Upper lobe of left lung (tissue), 6 donors: Measurements from ENCODE around the gene ZNF805. TPM values are rescaled to one million over a fixed set of nuclear protein-coding genes. Genes with fewer than 3 reads are reported as not detected.
A peak's percentile ranks its signal among the peaks of the same experiment; 100 is the strongest.
"Not testable (repeated sequence)": the region's sequence is repeated elsewhere in the genome, so short reads cannot be mapped to it uniquely, and the experiment has no call there.

Experiments
- ATAC-seq, 2 donors: fragments of 200-7000 bp; cut with Tn5 transposase; one replicate each; pipeline ENCODE4 v1.9.1; 2022; ENCODE audit warnings: mild to moderate bottlenecking in 2 of 2, moderate library complexity in 2 of 2; ENCODE audit not compliant: low FRiP score in 2 of 2
- DNase-seq, 2 donors: peaks; one replicate each; pipeline ENCODE4 v3.0.0-alpha.2; 2019 to 2020
- H3K27ac ChIP-seq, 4 donors: fragments of 200-600 bp; sonication (generic); one replicate each; pipeline ENCODE4 v1.5.1; 2016 to 2019
- H3K27me3 ChIP-seq, 4 donors: fragments of 200-600 bp; sonication (generic); one replicate each; pipeline ENCODE4 v1.5.1; 2017 to 2019
- H3K36me3 ChIP-seq, 4 donors: fragments of 200-600 bp; sonication (generic); one replicate each; pipeline ENCODE4 v1.5.1; 2016 to 2019
- H3K4me1 ChIP-seq, 4 donors: fragments of 200-600 bp; sonication (generic); one replicate each; pipeline ENCODE4 v1.5.1; 2018 to 2019
- H3K4me3 ChIP-seq, 4 donors: fragments of 200-600 bp; sonication (generic); one replicate each; pipeline ENCODE4 v1.5.1; 2017 to 2019; ENCODE audit warnings: mild to moderate bottlenecking in 2 of 4, moderate library complexity in 1 of 4
- H3K9me3 ChIP-seq, 4 donors: fragments of 200-600 bp; sonication (generic); one replicate each; pipeline ENCODE4 v1.5.1; 2018 to 2019
- EP300 ChIP-seq, 4 donors: sonication (generic); formaldehyde crosslinking; IDR thresholded peaks; one replicate each; pipeline ENCODE4 v1.5.1; 2017; ENCODE audit warnings: antibody characterized with exemption in 4 of 4, control low read depth in 2 of 4
- POLR2A ChIP-seq, 4 donors: fragments of 450-650 bp; IDR thresholded peaks; one replicate each; pipeline ENCODE4 v1.5.1; 2016 to 2017; ENCODE audit warnings: antibody characterized with exemption in 4 of 4, mild to moderate bottlenecking in 2 of 4
- POLR2AphosphoS5 ChIP-seq, 2 donors: sonication (generic); formaldehyde crosslinking; IDR thresholded peaks; one replicate each; pipeline ENCODE4 v1.5.1; 2017; ENCODE audit warnings: antibody characterized with exemption in 2 of 2
- WGBS, 2 donors: methylation state at CpG; one replicate each; pipeline ENCODE4 v1.1.5; 2017 to 2018; 5-methylcytosine and 5-hydroxymethylcytosine counted together
- total RNA-seq, 6 donors: library from RNA; depleted of rRNA in 4 of 6; stranded (reverse); fragments of >200 nt in 4 of 6; gene quantifications; one replicate each; pipeline versions ENCODE4 v1.1.0 to v1.2.1, GENCODE V29; 2016 to 2021
- TF ChIP-seq, protein P1 (sequence below), 6 experiments: fragments of 450-650 bp in 4 of 6; fragments of 200-600 bp in 2 of 6; sonication (generic) in 2 of 6; IDR thresholded peaks; one replicate each; pipeline ENCODE4 v1.5.1; 2016 to 2019; ENCODE audit warnings: antibody characterized with exemption in 6 of 6
- donor health status: DM: no; HTN: no; CAD: no; lungs with moderate emphysema.
- donor health status: DM: no; HTN: yes; CAD: no; lungs with severe emphysema.

The ZNF805 gene
- total RNA-seq, 6 donors from 2014 or later = 10.5 to 18.8 (median 12.8) TPM

DNA sequence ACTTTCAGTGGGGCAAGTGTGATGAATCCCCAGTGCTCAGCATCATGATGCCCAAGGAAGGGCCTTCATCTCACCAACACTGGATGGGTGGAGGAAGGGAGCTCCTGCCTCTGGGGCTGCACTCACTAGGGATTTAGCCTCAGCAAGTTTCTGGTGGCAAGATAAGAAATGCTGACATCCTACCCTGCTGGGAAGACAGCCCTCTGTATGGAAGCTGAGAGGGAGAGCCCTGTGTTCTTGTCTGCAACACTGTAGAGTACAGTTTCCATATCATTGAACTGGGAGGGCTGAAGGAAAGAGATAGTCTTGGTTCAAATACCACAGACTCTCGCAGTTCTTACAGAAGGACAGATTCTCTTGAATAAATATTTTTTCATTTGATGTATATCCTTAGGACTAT, 32.6 kb downstream of the ZNF805 start:
- Histone ChIP-seq H3K4me1 (no peaks in the 10 kb centered on the region), H3K36me3 (peaks cover 0 to 7% (median 4%) of the 10 kb centered on the region in 4 donors), H3K9me3 (no peaks in the 10 kb centered on the region), H3K27me3 (no peaks in the 10 kb centered on the region), H3K27ac (no peak overlapping the region), H3K4me3 (no peak overlapping the region)
- 35 to 97% methylated on average over 1 of the region's 1 CpG for WGBS, 2 donors
- ATAC-seq (no peak), DNase-seq (no peak)
- TF ChIP-seq POLR2AphosphoS5 (IDR thresholded peaks at IDR 0.05) (no peak), POLR2A (IDR thresholded peaks at IDR 0.05) (no peak), EP300 (IDR thresholded peaks at IDR 0.05) (no peak)
- TF ChIP-seq, protein P1, sequence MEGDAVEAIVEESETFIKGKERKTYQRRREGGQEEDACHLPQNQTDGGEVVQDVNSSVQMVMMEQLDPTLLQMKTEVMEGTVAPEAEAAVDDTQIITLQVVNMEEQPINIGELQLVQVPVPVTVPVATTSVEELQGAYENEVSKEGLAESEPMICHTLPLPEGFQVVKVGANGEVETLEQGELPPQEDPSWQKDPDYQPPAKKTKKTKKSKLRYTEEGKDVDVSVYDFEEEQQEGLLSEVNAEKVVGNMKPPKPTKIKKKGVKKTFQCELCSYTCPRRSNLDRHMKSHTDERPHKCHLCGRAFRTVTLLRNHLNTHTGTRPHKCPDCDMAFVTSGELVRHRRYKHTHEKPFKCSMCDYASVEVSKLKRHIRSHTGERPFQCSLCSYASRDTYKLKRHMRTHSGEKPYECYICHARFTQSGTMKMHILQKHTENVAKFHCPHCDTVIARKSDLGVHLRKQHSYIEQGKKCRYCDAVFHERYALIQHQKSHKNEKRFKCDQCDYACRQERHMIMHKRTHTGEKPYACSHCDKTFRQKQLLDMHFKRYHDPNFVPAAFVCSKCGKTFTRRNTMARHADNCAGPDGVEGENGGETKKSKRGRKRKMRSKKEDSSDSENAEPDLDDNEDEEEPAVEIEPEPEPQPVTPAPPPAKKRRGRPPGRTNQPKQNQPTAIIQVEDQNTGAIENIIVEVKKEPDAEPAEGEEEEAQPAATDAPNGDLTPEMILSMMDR (IDR thresholded peaks at IDR 0.05) = no peak

DNA sequence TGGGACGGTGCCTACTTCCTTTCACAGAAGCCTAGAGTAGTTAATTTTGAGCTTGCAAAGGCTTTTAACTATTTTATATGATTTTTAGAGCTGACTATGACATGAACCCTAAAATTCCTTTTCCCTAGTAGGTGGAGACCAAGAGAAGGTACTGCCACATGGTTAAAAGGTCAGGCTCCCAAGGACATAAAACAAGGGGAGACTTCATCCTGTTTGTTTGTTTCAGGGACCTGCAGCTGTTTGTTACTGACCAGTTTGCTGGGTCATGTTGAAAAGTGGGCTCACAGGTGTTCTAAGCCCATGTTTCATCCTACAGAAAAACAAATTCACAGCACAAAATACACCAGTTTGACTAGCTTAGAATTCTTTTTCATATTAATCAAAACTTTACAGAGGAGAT, 36.0 kb downstream of the ZNF805 start:
- H3K36me3 ChIP-seq = peaks cover 0 to 7% (median 4%) of the 10 kb centered on the region in 4 donors
- DNase-seq (no peak), ATAC-seq (no peak)
- H3K4me3 ChIP-seq = no peak overlapping the region
- TF ChIP-seq POLR2A (IDR thresholded peaks at IDR 0.05) (no peak), POLR2AphosphoS5 (IDR thresholded peaks at IDR 0.05) (no peak)
- TF ChIP-seq, protein P1 (IDR thresholded peaks at IDR 0.05) = no peak
- H3K9me3 ChIP-seq = no peaks in the 10 kb centered on the region
- WGBS, 2 donors = 84 to 86% methylated on average over 1 of the region's 1 CpG
- no peak overlapping the region for H3K27ac ChIP-seq
- H3K27me3 ChIP-seq = no peaks in the 10 kb centered on the region
- peaks cover 3 to 12% (median 10%) of the 10 kb centered on the region in 4 donors for H3K4me1 ChIP-seq

DNA sequence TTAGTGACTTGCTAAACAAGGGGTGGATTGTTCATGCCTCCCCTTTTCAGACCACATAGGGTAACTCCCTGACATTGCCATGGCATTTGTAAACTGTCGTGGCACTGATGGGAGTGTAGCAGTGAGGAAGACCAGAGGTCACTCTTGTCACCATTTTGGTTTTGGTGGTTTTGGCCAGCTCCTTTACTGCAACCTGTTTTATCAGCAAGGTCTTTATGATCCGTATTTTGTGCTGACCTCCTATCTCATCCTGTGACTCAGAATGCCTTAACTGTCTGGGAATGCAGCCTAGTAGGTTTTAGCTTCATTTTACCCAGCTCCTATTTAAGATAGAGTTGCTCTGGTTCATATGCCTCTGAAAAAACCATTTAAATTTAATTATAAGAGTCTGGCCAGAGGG, 38.0 kb downstream of the ZNF805 start:
- 92 to 93% methylated on average over 2 of the region's 2 CpGs for WGBS, 2 donors
- H3K4me3 ChIP-seq, H3K27ac ChIP-seq, ATAC-seq, H3K9me3 ChIP-seq, DNase-seq, H3K27me3 ChIP-seq: not testable (repeated sequence)
- Histone ChIP-seq H3K36me3 (peaks cover 0 to 10% (median 4%) of the 10 kb centered on the region in 4 donors), H3K4me1 (peaks cover 16 to 30% (median 24%) of the 10 kb centered on the region in 4 donors)

DNA sequence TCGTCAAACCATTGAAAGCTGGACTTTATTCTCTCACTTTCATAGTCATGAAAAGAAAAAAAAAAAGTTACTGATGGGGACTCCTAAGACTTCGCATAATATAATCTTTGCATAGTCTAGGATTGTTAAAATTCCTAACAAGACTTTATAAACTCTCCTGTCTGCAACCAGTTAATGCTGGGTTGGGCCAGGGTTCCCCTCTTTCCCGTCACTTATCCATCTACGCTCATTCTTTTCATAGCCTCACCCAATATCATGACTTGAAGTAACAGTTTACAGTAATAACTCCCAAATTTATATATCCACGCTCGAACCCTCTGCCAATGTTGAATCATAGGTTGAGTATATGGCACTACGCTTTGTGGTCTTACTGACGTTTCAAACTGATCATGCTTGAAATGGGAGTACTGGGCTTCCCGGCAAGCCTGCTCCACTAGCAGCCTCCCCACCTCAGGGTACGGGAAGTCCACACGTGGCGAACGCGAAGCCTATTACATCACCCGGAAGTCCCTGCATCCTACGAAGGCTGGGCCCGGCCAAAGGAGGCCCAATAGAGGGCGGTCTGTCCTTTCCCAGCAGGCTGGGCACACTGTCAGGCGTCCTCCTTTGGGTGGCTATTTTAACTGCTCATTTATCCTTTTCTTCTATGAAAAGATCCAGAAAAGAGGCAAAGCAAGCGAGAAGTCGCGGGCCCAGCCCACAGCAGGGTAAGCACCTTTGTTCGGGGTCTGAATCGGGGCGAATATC, 39.2 kb downstream of the ZNF805 start:
- peak overlapping the region; percentile 93 to 99 (median 96) for H3K27ac ChIP-seq
- TF ChIP-seq POLR2A (IDR thresholded peaks at IDR 0.05) = peak in 3 of 4 donors; percentile 49 to 92 (median 65)
- TF ChIP-seq POLR2AphosphoS5 (IDR thresholded peaks at IDR 0.05) = peak; percentile 96 to 99
- peak; percentile 90 to 97 (median 93) for TF ChIP-seq EP300 (IDR thresholded peaks at IDR 0.05)
- TF ChIP-seq, protein P1 (IDR thresholded peaks at IDR 0.05) = peak in 3 of 6 experiments; percentile 30 to 38 (median 35)
- ATAC-seq (peak; percentile 97), DNase-seq (peak in 1 of 2 donors; percentile 92)
- no peaks in the 10 kb centered on the region for H3K9me3 ChIP-seq
- H3K27me3 ChIP-seq = no peaks in the 10 kb centered on the region
- peaks cover 16 to 30% (median 24%) of the 10 kb centered on the region in 4 donors for H3K4me1 ChIP-seq
- 7% methylated on average over 25 of the region's 25 CpGs for WGBS, 2 donors
- H3K4me3 ChIP-seq = peak overlapping the region; percentile 57 to 96 (median 85)
- H3K36me3 ChIP-seq = peaks cover 0 to 21% (median 12%) of the 10 kb centered on the region in 4 donors

DNA sequence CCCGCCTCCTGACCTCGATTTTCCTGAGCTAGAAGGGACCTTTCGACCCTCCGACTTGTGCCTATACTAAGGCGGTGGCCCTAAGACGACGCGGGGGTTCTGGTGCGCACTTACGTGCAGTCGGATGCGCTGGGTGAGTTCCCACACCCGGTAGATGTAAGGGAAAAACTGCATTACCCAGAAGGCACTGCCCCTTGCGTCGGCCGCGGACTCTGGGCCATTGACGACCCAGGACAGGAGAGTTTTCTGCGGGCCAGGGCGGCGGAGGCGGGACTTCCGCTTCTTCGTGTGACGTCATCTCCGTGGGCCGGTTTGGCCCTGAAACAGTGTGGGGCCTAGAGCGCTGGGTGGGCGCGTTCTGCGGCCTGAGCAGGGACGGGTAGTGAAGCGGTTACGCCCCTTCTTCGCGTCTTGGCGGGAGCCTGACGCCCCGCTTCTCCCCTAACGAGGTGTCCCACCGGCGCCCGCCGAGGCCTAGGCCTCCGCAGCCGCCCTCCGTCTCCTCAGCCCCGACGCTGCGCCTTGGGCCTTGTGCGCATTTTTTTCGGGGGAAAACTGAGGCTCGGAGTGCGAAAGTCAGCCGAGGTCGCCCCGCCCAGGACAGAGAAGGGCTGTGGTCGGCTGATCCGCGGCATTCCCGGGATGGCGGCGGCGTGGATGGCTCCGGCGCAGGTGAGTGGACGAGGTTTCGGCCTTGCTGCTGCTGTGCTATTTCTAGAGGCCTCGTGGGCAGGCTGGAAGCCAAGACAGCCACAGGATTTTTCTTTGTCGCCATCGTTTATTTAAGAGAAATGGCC, 39.9 kb downstream of the ZNF805 start, which contains the start of gene ZNF460:
ZNF460 (plus strand) TSS at position 321 of the 797 bp plus-strand sequence; CDS start at position 643, 322 bp downstream.
- peaks cover 16 to 30% (median 24%) of the 10 kb centered on the region in 4 donors for H3K4me1 ChIP-seq
- peak within 1 kb of the TSS; percentile 93 to 99 (median 96) for H3K27ac ChIP-seq
- peak within 1 kb of the TSS; percentile 63 to 96 (median 85) for H3K4me3 ChIP-seq
- no peaks in the 10 kb centered on the region for H3K27me3 ChIP-seq
- peak; percentile 96 to 99 for DNase-seq
- H3K9me3 ChIP-seq = peaks cover 0 to 2% (median 0%) of the 10 kb centered on the region in 4 donors
- peaks cover 3 to 25% (median 16%) of the 10 kb centered on the region in 4 donors for H3K36me3 ChIP-seq
- 0% methylated on average over 24 to 50 of the region's 71 CpGs for WGBS, 2 donors
- TF ChIP-seq, protein P1 (IDR thresholded peaks at IDR 0.05) = peak in 1 of 6 experiments; percentile 25
- TF ChIP-seq EP300 (IDR thresholded peaks at IDR 0.05) = no peak
- TF ChIP-seq POLR2AphosphoS5 (IDR thresholded peaks at IDR 0.05) = peak; percentile 88 to 90
- peak in 3 of 4 donors; percentile 65 to 81 (median 78) for TF ChIP-seq POLR2A (IDR thresholded peaks at IDR 0.05)
- ATAC-seq = peak; percentile 97 to 99
